ENCODE data around the gene AQR.

DNA sequence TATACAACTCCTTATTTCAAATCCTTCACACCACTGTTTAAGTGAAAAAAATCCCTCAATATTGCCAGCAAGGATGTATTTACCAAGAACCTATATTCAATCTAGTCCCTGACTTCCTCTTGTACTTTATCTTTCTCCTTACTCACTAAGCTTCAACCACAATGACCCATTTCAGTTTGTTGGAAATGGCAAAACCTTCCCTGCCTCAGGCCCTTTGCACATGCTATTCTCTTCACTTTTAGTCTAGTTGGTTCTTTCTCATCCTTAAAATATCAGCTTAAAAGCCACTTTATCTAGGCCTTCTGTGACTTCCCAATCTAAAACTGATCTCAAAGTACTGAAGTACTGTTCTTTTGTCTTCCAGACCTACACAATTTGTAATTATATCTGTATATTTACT lies 92.9 kb downstream of the AQR start:
- TF ChIP-seq, protein P1, sequence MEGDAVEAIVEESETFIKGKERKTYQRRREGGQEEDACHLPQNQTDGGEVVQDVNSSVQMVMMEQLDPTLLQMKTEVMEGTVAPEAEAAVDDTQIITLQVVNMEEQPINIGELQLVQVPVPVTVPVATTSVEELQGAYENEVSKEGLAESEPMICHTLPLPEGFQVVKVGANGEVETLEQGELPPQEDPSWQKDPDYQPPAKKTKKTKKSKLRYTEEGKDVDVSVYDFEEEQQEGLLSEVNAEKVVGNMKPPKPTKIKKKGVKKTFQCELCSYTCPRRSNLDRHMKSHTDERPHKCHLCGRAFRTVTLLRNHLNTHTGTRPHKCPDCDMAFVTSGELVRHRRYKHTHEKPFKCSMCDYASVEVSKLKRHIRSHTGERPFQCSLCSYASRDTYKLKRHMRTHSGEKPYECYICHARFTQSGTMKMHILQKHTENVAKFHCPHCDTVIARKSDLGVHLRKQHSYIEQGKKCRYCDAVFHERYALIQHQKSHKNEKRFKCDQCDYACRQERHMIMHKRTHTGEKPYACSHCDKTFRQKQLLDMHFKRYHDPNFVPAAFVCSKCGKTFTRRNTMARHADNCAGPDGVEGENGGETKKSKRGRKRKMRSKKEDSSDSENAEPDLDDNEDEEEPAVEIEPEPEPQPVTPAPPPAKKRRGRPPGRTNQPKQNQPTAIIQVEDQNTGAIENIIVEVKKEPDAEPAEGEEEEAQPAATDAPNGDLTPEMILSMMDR (IDR thresholded peaks at IDR 0.05) = no peak
- TF ChIP-seq POLR2A (IDR thresholded peaks at IDR 0.05) = no peak
